Small intestine (tissue), 7 donors: Measurements from ENCODE around the gene RNF151. TPM values are rescaled to one million over a fixed set of nuclear protein-coding genes. Genes with fewer than 3 reads are reported as not detected.
A peak's percentile ranks its signal among the peaks of the same experiment; 100 is the strongest.

Source experiments
- DNase-seq, 2 donors: peaks; one replicate each; pipeline versions ENCODE4 v3.0.0 to v3.0.0-alpha.2; 2013
- FAIRE-seq: peaks from 2 replicates; lab custom pipeline; 2012; peaks lifted over from hg19 to GRCh38; lab: Jason Lieb, UNC
- H3K27ac ChIP-seq, 3 donors: one replicate each; pipeline ENCODE4 v1.5.1; 2013; ENCODE audit warnings: low read length in 2 of 3, mild to moderate bottlenecking in 2 of 3, control low read depth in 1 of 3, inconsistent platforms in 1 of 3, low read depth in 1 of 3, moderate library complexity in 1 of 3
- H3K27me3 ChIP-seq, 3 donors: one replicate each; pipeline ENCODE4 v1.6.1; 2013; ENCODE audit warnings: low read length in 3 of 3, inconsistent platforms in 1 of 3; ENCODE audit not compliant: control insufficient read depth in 3 of 3, insufficient read depth in 3 of 3
- H3K36me3 ChIP-seq, 3 donors: one replicate each; pipeline ENCODE4 v1.6.1; 2013; ENCODE audit warnings: low read length in 3 of 3, inconsistent platforms in 1 of 3, low read depth in 1 of 3, mild to moderate bottlenecking in 1 of 3, moderate library complexity in 1 of 3; ENCODE audit not compliant: control insufficient read depth in 3 of 3, insufficient read depth in 2 of 3
- H3K4me1 ChIP-seq, 3 donors: one replicate each; pipeline ENCODE4 v1.6.1; 2013; ENCODE audit warnings: low read length in 2 of 3, inconsistent platforms in 1 of 3, low read depth in 1 of 3, mild to moderate bottlenecking in 1 of 3, moderate library complexity in 1 of 3; ENCODE audit not compliant: control insufficient read depth in 3 of 3, insufficient read depth in 2 of 3
- H3K4me3 ChIP-seq, 3 donors: one replicate each; pipeline ENCODE4 v1.5.1; 2013; ENCODE audit warnings: low read length in 3 of 3, control low read depth in 1 of 3, inconsistent platforms in 1 of 3, low read depth in 1 of 3, mild to moderate bottlenecking in 1 of 3, moderate library complexity in 1 of 3
- H3K9me3 ChIP-seq, 2 donors: one replicate each; pipeline ENCODE4 v1.6.1; 2013; ENCODE audit warnings: low read depth in 1 of 2, low read length in 1 of 2; ENCODE audit not compliant: control insufficient read depth in 2 of 2, insufficient read depth in 1 of 2
- whole genome bisulfite sequencing, 3 donors: extraction: QIAGEN DNeasy Blood & Tissue Kit; methylation state at CpG; one replicate each; pipeline ENCODE4 v1.1.7; 2013; 5-methylcytosine and 5-hydroxymethylcytosine counted together
- polyA plus RNA-seq, 4 donors: library from polyadenylated mRNA; stranded (reverse) in 3 of 4; unstranded in 1 of 4; fragments of 200-250 nt in 3 of 4; fragments of 120-200 nt in 1 of 4; gene quantifications; one replicate each; pipeline versions ENCODE4 v1.2.1 to v1.2.3, GENCODE V29; 2013
- donor health status: healthy with polysubstance abuse.
- donor health status: control.
- donor health status: control.
- donor health status: Bipolar disorder and iron deficiency.
- donor health status: healthy.

Gene RNF151
- polyA plus RNA-seq, 4 donors = 0.09 to 0.18 TPM; not detected in 2

DNA sequence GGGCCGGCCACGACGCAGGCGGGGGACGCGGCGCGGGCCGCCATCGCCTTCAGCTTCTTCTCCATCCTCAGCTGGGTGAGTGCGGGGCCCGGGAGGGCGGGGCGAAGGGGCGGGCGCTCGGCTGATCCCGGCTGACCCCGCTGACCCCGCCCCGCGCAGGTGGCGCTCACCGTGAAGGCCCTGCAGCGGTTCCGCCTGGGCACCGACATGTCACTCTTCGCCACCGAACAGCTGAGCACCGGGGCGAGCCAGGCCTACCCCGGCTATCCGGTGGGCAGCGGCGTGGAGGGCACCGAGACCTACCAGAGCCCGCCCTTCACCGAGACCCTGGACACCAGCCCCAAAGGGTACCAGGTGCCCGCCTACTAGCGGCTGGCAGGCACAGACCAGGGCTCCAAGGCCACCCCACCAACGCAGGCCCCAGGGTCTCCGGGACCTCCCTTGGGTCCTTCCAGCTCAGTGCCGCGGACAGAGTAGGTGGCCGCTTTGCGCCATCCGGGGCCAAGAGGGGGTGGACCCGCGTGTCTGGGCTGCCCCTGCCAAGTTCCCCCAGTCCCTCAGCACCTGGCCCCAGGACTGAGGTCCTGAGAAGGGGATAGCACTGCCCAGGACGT, 26.2 kb downstream of the RNF151 start:
- Histone ChIP-seq H3K4me3 (no peak overlapping the region), H3K27ac (peak overlapping the region in 1 of 3 donors; percentile 48), H3K27me3 (peaks cover 3 to 35% (median 15%) of the 10 kb centered on the region in 3 donors), H3K9me3 (peaks cover 0 to 7% of the 10 kb centered on the region in 2 donors), H3K36me3 (peaks cover 0 to 23% (median 3%) of the 10 kb centered on the region in 3 donors), H3K4me1 (peaks cover 0 to 21% (median 0%) of the 10 kb centered on the region in 3 donors)
- DNase-seq (no peak), FAIRE-seq (no peak)
- WGBS, 3 donors = 52 to 70% (median 59%) methylated on average over 30 to 50 of the region's 50 CpGs

- 49 to 59% (median 51%) methylated on average over 2 of the region's 2 CpGs for WGBS, 3 donors
- Histone ChIP-seq H3K27ac (no peak overlapping the region), H3K4me3 (no peak overlapping the region), H3K27me3 (peaks cover under 1 to 25% (median 14%) of the 10 kb centered on the region in 3 donors), H3K36me3 (peaks cover 3 to 30% (median 3%) of the 10 kb centered on the region in 3 donors), H3K4me1 (peaks cover 0 to 21% (median 0%) of the 10 kb centered on the region in 3 donors), H3K9me3 (peaks cover 0 to 7% of the 10 kb centered on the region in 2 donors)
- DNase-seq = peak in 1 of 2 donors; percentile 17
- no peak for FAIRE-seq
Observed at GRCh38 chr16:1993731-1994131, 27.1 kb downstream of the RNF151 start.

DNA sequence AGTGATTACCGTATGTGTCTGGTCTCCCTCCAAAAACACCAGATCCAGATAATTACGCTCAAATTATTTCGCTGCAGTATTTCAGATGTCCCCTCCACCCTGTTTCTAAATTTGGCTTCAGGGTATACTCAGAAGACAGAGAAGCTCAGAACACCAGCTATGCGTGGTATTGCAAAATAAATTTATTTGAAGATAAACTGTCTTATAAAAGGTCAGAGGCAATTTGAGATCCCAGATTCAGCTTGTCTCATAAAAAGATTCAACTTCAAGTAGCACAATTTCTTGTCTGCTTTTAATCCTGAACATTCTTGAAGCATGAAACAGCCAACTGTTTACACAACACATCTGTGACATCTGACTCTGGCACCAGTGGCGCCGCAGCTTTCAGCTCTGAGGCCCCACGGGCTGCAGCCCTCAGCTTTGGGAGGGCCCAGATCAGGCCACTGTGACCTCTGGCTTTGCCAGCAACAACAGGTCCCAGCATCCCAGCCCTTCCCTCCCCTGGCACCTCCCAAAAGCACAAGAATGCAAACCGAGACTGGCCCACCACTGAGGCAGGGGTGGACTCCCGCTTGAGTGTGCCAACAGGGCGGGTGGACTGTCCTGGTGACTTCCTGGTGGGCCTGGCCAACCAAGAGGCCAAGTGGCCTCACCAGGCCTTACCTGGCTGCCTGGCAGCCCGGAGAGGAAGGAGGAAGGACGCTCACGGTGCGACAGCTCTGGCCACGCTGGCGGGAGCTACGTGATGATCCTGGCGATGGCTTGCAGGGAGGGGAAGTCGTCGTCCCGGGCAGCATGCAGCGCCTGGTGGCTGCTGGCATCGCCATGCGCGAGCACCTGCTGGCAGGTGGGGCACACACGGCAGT, 31.1 kb downstream of the RNF151 start:
- Histone ChIP-seq H3K9me3 (peaks cover 0 to 3% of the 10 kb centered on the region in 2 donors), H3K4me3 (no peak overlapping the region), H3K27me3 (no peaks in the 10 kb centered on the region), H3K4me1 (no peaks in the 10 kb centered on the region), H3K27ac (peak overlapping the region in 1 of 3 donors; percentile 37), H3K36me3 (peaks cover 13 to 70% (median 28%) of the 10 kb centered on the region in 3 donors)
- no peak for FAIRE-seq
- 79 to 89% (median 80%) methylated on average over 24 to 26 of the region's 26 CpGs for WGBS, 3 donors
- DNase-seq = no peak

DNA sequence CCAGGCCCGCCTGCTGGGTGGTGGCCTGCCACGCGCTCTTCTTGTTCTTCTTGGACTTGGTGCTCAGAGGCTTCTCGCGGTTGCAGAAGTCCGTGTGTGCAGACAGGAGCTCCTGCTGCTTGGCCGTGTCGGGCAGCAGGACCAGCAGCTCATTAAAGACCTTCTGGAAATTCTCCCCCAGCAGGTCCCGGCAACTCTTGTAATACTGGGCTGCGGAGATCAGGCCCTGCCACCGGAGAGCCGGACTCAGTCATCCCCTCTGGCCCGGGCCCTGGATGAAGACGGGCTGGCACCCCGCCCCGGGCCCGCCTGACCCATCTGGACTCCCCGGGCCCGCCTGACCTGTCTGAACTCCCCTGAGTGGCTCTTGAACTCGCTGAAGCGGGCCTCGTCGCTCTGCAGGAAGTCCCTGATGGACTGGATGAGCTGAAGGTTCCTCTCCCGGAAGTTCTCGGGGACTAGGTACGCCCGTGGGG, 31.7 kb downstream of the RNF151 start:
- Histone ChIP-seq H3K27me3 (no peaks in the 10 kb centered on the region), H3K27ac (peak overlapping the region in 1 of 3 donors; percentile 37), H3K9me3 (no peaks in the 10 kb centered on the region), H3K4me3 (no peak overlapping the region), H3K4me1 (no peaks in the 10 kb centered on the region), H3K36me3 (peaks cover 13 to 76% (median 28%) of the 10 kb centered on the region in 3 donors)
- no peak for DNase-seq
- no peak for FAIRE-seq
- WGBS, 3 donors = 91 to 95% (median 94%) methylated on average over 26 to 27 of the region's 27 CpGs

GRCh38 chr16:1998852-1999801, 32.5 kb downstream of the RNF151 start:
- 94 to 95% (median 95%) methylated on average over 32 to 39 of the region's 39 CpGs for WGBS, 3 donors
- H3K27me3 ChIP-seq = no peaks in the 10 kb centered on the region
- no peaks in the 10 kb centered on the region for H3K9me3 ChIP-seq
- H3K4me3 ChIP-seq = no peak overlapping the region
- DNase-seq (no peak), FAIRE-seq (no peak)
- H3K27ac ChIP-seq = no peak overlapping the region
- H3K4me1 ChIP-seq = peaks cover 0 to 6% (median 1%) of the 10 kb centered on the region in 3 donors
- peaks cover 13 to 78% (median 28%) of the 10 kb centered on the region in 3 donors for H3K36me3 ChIP-seq

DNA sequence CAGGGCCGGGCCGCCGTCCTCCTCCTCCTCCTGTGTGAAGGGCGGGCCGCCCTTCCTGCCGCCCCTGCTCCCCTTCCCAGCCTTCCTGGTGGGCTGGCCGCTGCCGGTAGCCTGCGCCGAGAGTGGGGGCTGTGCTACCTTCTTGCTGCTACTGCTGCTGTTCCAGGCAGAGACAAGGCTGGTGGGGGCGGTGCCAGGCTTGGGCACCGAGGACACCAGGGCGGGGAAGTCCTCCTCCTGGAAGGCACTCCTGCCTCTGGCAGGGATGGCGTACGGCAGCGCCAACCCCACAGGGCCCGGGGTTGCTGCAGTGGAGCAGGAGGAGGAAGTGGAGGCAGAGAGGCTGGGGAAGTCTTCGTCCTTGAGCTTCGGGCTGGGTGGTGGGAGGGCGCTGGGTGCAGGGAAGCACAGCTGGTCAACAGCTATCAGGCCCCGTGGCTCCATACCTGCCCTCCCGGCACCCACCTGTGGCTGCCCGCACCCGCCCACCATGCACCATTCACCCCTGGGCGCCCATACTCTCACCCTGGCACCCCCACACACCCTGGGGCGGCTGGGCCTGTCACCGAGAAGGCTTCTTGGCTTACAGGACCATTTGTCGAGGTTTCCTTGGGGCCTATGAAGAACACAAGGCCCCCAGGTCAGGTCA, 33.3 kb downstream of the RNF151 start:
- peaks cover 0 to 10% (median 4%) of the 10 kb centered on the region in 3 donors for H3K4me1 ChIP-seq
- no peaks in the 10 kb centered on the region for H3K9me3 ChIP-seq
- no peak overlapping the region for H3K27ac ChIP-seq
- WGBS, 3 donors = 85 to 91% (median 89%) methylated on average over 25 to 28 of the region's 28 CpGs
- DNase-seq (no peak), FAIRE-seq (no peak)
- no peaks in the 10 kb centered on the region for H3K27me3 ChIP-seq
- no peak overlapping the region for H3K4me3 ChIP-seq
- peaks cover 13 to 85% (median 28%) of the 10 kb centered on the region in 3 donors for H3K36me3 ChIP-seq

- Histone ChIP-seq H3K4me1 (peaks cover 0 to 10% (median 4%) of the 10 kb centered on the region in 3 donors), H3K4me3 (no peak overlapping the region), H3K9me3 (no peaks in the 10 kb centered on the region), H3K27me3 (no peaks in the 10 kb centered on the region), H3K27ac (no peak overlapping the region), H3K36me3 (peaks cover 10 to 89% (median 28%) of the 10 kb centered on the region in 3 donors)
- 95 to 97% (median 96%) methylated on average over 19 of the region's 19 CpGs for WGBS, 3 donors
- no peak for DNase-seq
- no peak for FAIRE-seq
Observed at GRCh38 chr16:2001035-2001434, 34.4 kb downstream of the RNF151 start.
